GM12878 (cell line): Measurements from ENCODE around the gene LRRC53. TPM values are rescaled to one million over a fixed set of nuclear protein-coding genes. Genes with fewer than 3 reads are reported as not detected.

ENCODE experiments used
- ATAC-seq: fragments of 200-7000 bp; cut with Tn5 transposase; 3 replicates; pipeline ENCODE4 v1.9.1; 2020; ENCODE audit warnings: mild to moderate bottlenecking, moderate library complexity
- BruUV-seq: library from RNA; stranded (reverse); fragments of 400-500 nt; replicated peaks from 2 replicates; lab custom pipeline; 2021; lab: Mats Ljungman, UMichigan
- CTCF ChIA-PET: fragments of 300-600 bp; sonication (Branson Sonifier 250); formaldehyde crosslinking; extraction: SDS; loops from one replicate; lab custom pipeline; 2021; ENCODE audit warnings: inconsistent platforms; lab: Yijun Ruan, JAX
- POLR2A ChIA-PET: fragments of 350-600 bp; formaldehyde crosslinking; extraction: SDS; loops from one replicate; lab custom pipeline; 2021; ENCODE audit warnings: inconsistent platforms; lab: Charles Lee
- RAD21 ChIA-PET: fragments of 300-600 bp; sonication (Branson Sonifier 250); formaldehyde crosslinking; loops from one replicate; lab custom pipeline; 2023; ENCODE audit warnings: antibody characterized with exemption; ENCODE audit not compliant: unreplicated experiment; lab: Charles Lee
- SMC1A ChIA-PET: fragments of 300-600 bp; sonication (Branson Sonifier 250); formaldehyde crosslinking; loops from one replicate; lab custom pipeline; 2023; ENCODE audit not compliant: unreplicated experiment, uncharacterized antibody; lab: Charles Lee
- DNase-seq: peaks from one replicate; pipeline ENCODE4 v3.0.0-alpha.2; 2011; ENCODE audit warnings: low read depth, low spot score
- FAIRE-seq: peaks from 3 replicates; lab custom pipeline; 2011; peaks lifted over from hg19 to GRCh38; lab: Jason Lieb, UNC
- H2AFZ ChIP-seq: 2 replicates; pipeline ENCODE4 v1.6.0; 2011; ENCODE audit warnings: low read depth, low read length, control low read depth; ENCODE audit not compliant: control insufficient read depth
- H3K27ac ChIP-seq: 2 replicates; pipeline ENCODE4 v1.5.1; 2011; ENCODE audit warnings: control low read depth; ENCODE audit not compliant: control insufficient read depth, insufficient read depth
- H3K27me3 ChIP-seq, 2 experiments: replicated peaks in 1 of 2; 2 replicates each; pipeline versions ENCODE4 v1.6.0 to v1.6.1; 2011; ENCODE audit warnings: low read length in 1 of 2; ENCODE audit not compliant: control insufficient read depth in 2 of 2, insufficient read depth in 2 of 2
- H3K36me3 ChIP-seq, 2 experiments: 2 replicates each; pipeline ENCODE4 v1.5.1; 2011; ENCODE audit warnings: low read length in 1 of 2; ENCODE audit not compliant: control insufficient read depth in 2 of 2, insufficient read depth in 2 of 2
- H3K4me1 ChIP-seq: 2 replicates; pipeline ENCODE4 v1.6.1; 2011; ENCODE audit warnings: mild to moderate bottlenecking, low read length, moderate library complexity, mixed read lengths; ENCODE audit not compliant: control insufficient read depth, insufficient read depth
- H3K4me2 ChIP-seq: 2 replicates; pipeline ENCODE4 v1.6.0; 2011; ENCODE audit warnings: control low read depth; ENCODE audit not compliant: control insufficient read depth, insufficient read depth
- H3K4me3 ChIP-seq: fragments of 200-600 bp; sonication (generic); 2 replicates; pipeline ENCODE4 v1.5.1; 2016
- H3K79me2 ChIP-seq: 2 replicates; pipeline ENCODE4 v1.6.0; 2011; ENCODE audit warnings: low read length; ENCODE audit not compliant: control insufficient read depth, insufficient read depth
- H3K9ac ChIP-seq: 2 replicates; pipeline ENCODE4 v1.8.0; 2011; ENCODE audit warnings: low read length, control low read depth, mixed read lengths; ENCODE audit not compliant: control insufficient read depth, insufficient read depth
- H3K9me3 ChIP-seq: replicated peaks from 3 replicates; pipeline ENCODE4 v1.5.1; 2011; ENCODE audit warnings: mild to moderate bottlenecking, low read length; ENCODE audit not compliant: control insufficient read depth, insufficient read depth
- H4K20me1 ChIP-seq: 2 replicates; pipeline ENCODE4 v1.6.0; 2011; ENCODE audit not compliant: control insufficient read depth, insufficient read depth
- ASH2L ChIP-seq: fragments of 300-600, 200-600 bp; sonication (generic); IDR thresholded peaks from 2 replicates; pipeline ENCODE4 v1.6.1; 2017; ENCODE audit warnings: low read depth, mild to moderate bottlenecking, borderline replicate concordance
- ATF2 ChIP-seq: IDR thresholded peaks from 2 replicates; pipeline ENCODE4 v1.6.1; 2012; ENCODE audit warnings: low read length, inconsistent platforms
- MAX ChIP-seq: IDR thresholded peaks from 2 replicates; pipeline ENCODE4 v1.6.1; 2012; ENCODE audit warnings: low read depth, low read length, improper control_type of control experiment
- MTA2 ChIP-seq: fragments of 450-650 bp; IDR thresholded peaks from 2 replicates; pipeline ENCODE4 v1.6.1; 2016; ENCODE audit warnings: low read depth, mild to moderate bottlenecking, moderate library complexity
- RAD21 ChIP-seq: IDR thresholded peaks from 2 replicates; pipeline ENCODE4 v1.6.1; 2011; ENCODE audit warnings: mild to moderate bottlenecking, low read depth, low read length, moderate library complexity; ENCODE audit not compliant: insufficient read depth
- SMAD1 ChIP-seq: fragments of 450-650 bp; IDR thresholded peaks from 2 replicates; pipeline ENCODE4 v1.6.1; 2018; ENCODE audit warnings: mild to moderate bottlenecking, low read depth; ENCODE audit not compliant: partially characterized antibody
- SPI1 ChIP-seq: IDR thresholded peaks from 2 replicates; pipeline ENCODE4 v1.6.1; 2011; ENCODE audit warnings: low read depth, mild to moderate bottlenecking, low read length, moderate library complexity, borderline replicate concordance; ENCODE audit not compliant: insufficient read depth
- ZNF217 ChIP-seq: fragments of 450-650 bp; IDR thresholded peaks from 2 replicates; pipeline ENCODE4 v1.6.1; 2017; ENCODE audit warnings: antibody characterized with exemption, mild to moderate bottlenecking
- WGBS: methylation state at CpG from one replicate; pipeline ENCODE4 v1.1.6; 2016; ENCODE audit warnings: low lambda C conversion rate; ENCODE audit not compliant: insufficient replicate concordance, insufficient coverage; ENCODE audit errors: missing lambda C conversion rate; 5-methylcytosine and 5-hydroxymethylcytosine counted together
- in situ Hi-C: fragments of 300-500 bp; cut with MboI; formaldehyde crosslinking; loops from 9 replicates; pipeline ENCODE4 v1.14.3; 2018; ENCODE audit warnings: mixed read lengths
- intact Hi-C: fragments of 100-400 bp; cut with micrococcal nuclease; formaldehyde crosslinking; loops from one replicate; pipeline ENCODE4 v1.14.2; 2022; ENCODE audit not compliant: unreplicated experiment
- polyA plus RNA-seq, 11 experiments: library from polyadenylated mRNA; depleted of rRNA in 4 of 11; unstranded in 6 of 11; stranded (reverse) in 5 of 11; fragments of >200 nt; fragmentation: Nextera tagmentation in 4 of 11; fragmentation: Illumina TruSeq in 1 of 11; extraction: Ambion mirVana in 4 of 11; extraction: Trizol in 1 of 11; gene quantifications; 1 replicate in 1 of 11; 2 replicates in 10 of 11; pipeline versions ENCODE4 v1.2.1 to v1.2.3, GENCODE V29; 2011 to 2016; ENCODE audit warnings: inconsistent platforms in 2 of 11, missing spikeins in 2 of 11, low read depth in 1 of 11
- total RNA-seq, 4 experiments: library from RNA; depleted of rRNA in 3 of 4; stranded (reverse); fragments of >200 nt in 3 of 4; fragmentation: Illumina TruSeq in 1 of 4; extraction: Trizol in 1 of 4; gene quantifications; 2 replicates each; pipeline versions ENCODE4 v1.2.1 to v1.2.3, GENCODE V29; 2013 to 2021

LRRC53 gene
- total and polyA plus RNA-seq, 10 of the 15 experiments (the other 5 are each of a cell fraction or from before 2014, with no cell fraction given), result not detected

GRCh38 chr1:74517599-74518051 is 5.2 kb upstream of the LRRC53 start:
- H3K4me2 ChIP-seq, result no peak overlapping the region; the same call in 1 of the 2 replicates

More at GRCh38 chr1:74517599-74518051, 5.2 kb upstream of the LRRC53 start:
- no peak overlapping the region for H3K27ac ChIP-seq
- ChIA-PET CTCF (interaction anchor here (0.7 to 1.4 kb wide), 3 partner anchors 14 to 216 kb away, joined by 3 to 5 read pairs (median 4); partner anchors contain the start of genes CRYZ and TYW3), RAD21 (interaction anchor here (0.7 to 1.3 kb wide), 2 partner anchors 95 to 172 kb away, joined by 3 to 6 read pairs; no protein-coding TSS in a partner anchor), SMC1A (interaction anchor here (0.9 to 1.9 kb wide), 4 partner anchors 11 to 254 kb away, joined by 3 to 10 read pairs (median 5); no protein-coding TSS in a partner anchor), POLR2A (no interaction called here)
- H3K79me2 ChIP-seq, result no peaks in the 10 kb centered on the region
- DNase-seq (peak; percentile 25), ATAC-seq (peak; percentile 87), FAIRE-seq (peak; percentile 88)
- no peaks in the 10 kb centered on the region for H3K36me3 ChIP-seq
- peak; percentile 20; the same call in 1 of the 2 replicates for TF ChIP-seq ATF2
- TF ChIP-seq ASH2L, result no peak
- TF ChIP-seq RAD21, result peak; percentile 23; the same call in 1 of the 2 replicates
- no peak for TF ChIP-seq SMAD1
- TF ChIP-seq MTA2, result no peak
- TF ChIP-seq ZNF217, result no peak
- no peak for TF ChIP-seq MAX
- 0 out of 2 replicates have a peak, but pooled peaks have one; percentile 22 for TF ChIP-seq SPI1
- no peak overlapping the region for H2AFZ ChIP-seq
- 8% methylated on average over 6 of the region's 6 CpGs for WGBS
- H3K9me3 ChIP-seq, result no peaks in the 10 kb centered on the region
- peaks cover 0 to 8% of the 10 kb centered on the region in 2 experiments; a peak in 2 of 4 replicates for H3K27me3 ChIP-seq
- intact Hi-C loops (loop anchor here (5.0 kb wide), 2 partner anchors 170 to 215 kb away; partner anchors contain the start of genes CRYZ and TYW3), in situ Hi-C loops (no loop called here)
- no peak overlapping the region for H3K4me3 ChIP-seq
- H3K9ac ChIP-seq, result no peak overlapping the region
- H3K4me1 ChIP-seq, result no peaks in the 10 kb centered on the region
- no TSS peak for BruUV-seq
- no peaks in the 10 kb centered on the region for H4K20me1 ChIP-seq
